ENCODE measurements around the gene AHCTF1. TPM values are rescaled to one million over a fixed set of nuclear protein-coding genes. Genes with fewer than 3 reads are reported as not detected.

Gene AHCTF1
- total RNA-seq, 1 donor from 2014 or later: 62.1 TPM

DNA sequence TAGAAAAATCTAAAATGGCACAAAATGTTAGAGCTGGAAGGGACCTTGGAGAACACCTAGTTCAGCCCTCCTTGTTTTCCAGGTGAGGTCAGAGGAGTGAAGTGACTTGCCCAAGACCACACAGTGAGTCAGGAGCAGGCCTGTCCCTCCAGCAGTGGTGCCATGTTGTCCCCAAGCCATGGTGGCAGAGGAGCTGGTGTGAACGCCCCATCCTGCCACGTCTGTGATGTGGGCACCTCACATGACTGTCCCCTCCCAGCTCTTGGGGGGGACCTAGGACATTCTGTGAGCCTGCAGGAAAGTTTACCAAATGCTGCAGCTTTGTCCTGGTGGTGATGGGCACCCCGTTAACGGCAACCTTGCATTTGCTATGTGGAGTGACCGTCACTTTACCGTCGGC lies 141.4 kb downstream of the AHCTF1 start:
- no peak overlapping the region for H3K4me3 Mint-ChIP-seq
- H3K4me2 ChIP-seq: no peak overlapping the region
- peaks cover 10% of the 10 kb centered on the region for H3K27me3 Mint-ChIP-seq (ENCODE audit: insufficient read depth, low read depth)
- TF ChIP-seq, protein P1, sequence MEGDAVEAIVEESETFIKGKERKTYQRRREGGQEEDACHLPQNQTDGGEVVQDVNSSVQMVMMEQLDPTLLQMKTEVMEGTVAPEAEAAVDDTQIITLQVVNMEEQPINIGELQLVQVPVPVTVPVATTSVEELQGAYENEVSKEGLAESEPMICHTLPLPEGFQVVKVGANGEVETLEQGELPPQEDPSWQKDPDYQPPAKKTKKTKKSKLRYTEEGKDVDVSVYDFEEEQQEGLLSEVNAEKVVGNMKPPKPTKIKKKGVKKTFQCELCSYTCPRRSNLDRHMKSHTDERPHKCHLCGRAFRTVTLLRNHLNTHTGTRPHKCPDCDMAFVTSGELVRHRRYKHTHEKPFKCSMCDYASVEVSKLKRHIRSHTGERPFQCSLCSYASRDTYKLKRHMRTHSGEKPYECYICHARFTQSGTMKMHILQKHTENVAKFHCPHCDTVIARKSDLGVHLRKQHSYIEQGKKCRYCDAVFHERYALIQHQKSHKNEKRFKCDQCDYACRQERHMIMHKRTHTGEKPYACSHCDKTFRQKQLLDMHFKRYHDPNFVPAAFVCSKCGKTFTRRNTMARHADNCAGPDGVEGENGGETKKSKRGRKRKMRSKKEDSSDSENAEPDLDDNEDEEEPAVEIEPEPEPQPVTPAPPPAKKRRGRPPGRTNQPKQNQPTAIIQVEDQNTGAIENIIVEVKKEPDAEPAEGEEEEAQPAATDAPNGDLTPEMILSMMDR (IDR thresholded peaks at IDR 0.05): no peak
- no peak for TF ChIP-seq EZH2 (IDR thresholded peaks at IDR 0.05)
- no peak for DNase-seq (ENCODE audit: low spot score)
- H2AFZ ChIP-seq (replicated peaks): no peak overlapping the region
- H3K36me3 ChIP-seq: no peaks in the 10 kb centered on the region
- H4K20me1 ChIP-seq (ENCODE audit: low read depth): no peaks in the 10 kb centered on the region
- H3K79me2 ChIP-seq (ENCODE audit: low read depth): no peaks in the 10 kb centered on the region
- H3K9me3 Mint-ChIP-seq: no peaks in the 10 kb centered on the region
- no peaks in the 10 kb centered on the region for H3K9me3 ChIP-seq (ENCODE audit: low read depth)
- no peaks in the 10 kb centered on the region for H3F3A ChIP-seq (ENCODE audit: low read depth)
- H3K4me3 ChIP-seq: no peak overlapping the region
- H3K4me1 Mint-ChIP-seq: peaks cover 34% of the 10 kb centered on the region
- H3K9ac ChIP-seq: no peak overlapping the region
- H3K4me1 ChIP-seq: peaks cover 23% of the 10 kb centered on the region
- H3K27me3 ChIP-seq: no peaks in the 10 kb centered on the region
- H3K36me3 Mint-ChIP-seq: peaks cover 2% of the 10 kb centered on the region
- no peak overlapping the region for H3K27ac Mint-ChIP-seq
- H3K27ac ChIP-seq: no peak overlapping the region

DNA sequence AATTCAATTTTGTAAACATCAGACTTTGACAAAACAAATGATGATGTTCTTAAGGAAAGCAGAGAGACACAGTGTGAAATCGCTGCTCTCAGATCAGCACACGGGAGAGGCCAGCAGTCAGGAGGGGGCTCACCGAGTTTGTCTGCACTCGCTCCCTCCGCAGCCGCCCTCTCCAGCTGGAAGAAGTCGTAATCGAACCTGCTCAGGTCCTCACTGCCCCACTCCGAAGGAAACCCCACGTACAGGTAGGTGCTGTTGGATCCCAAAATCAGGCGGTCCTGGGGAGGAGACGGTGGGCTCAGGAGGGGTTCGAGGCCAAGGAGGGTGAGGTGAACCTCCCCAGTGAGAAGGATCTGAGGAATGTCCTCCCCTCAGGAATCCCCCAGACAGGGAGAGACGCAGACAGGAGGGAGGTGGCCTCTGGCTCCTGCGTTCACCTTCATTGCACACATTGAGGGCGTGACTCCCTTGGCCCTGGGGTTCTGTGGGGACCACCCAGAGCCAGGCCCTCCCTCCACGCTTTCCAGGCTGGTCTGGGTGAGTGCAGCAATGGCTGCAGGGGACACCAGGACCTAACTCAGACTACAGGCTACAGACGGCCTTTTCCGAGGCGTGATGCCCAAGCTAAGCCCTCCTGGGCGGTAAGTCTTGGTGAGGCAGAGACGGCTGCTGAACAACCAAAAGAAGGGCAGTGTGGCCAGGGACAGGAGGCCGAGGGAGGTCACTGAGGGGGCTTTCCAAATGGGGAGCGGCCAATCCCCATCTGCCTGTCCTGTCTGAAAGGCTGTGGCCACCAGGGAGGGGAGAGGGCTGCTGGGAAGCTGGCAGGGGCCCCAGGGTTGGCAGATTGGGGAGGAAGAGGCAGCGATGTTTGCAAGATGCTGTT lies 142.1 kb downstream of the AHCTF1 start:
- no peak overlapping the region for H3K4me3 ChIP-seq
- Mint-ChIP-seq H3K4me3 (peak overlapping the region; percentile 23), H3K9me3 (no peaks in the 10 kb centered on the region), H3K27me3 (ENCODE audit: insufficient read depth, low read depth) (peaks cover 10% of the 10 kb centered on the region), H3K4me1 (peaks cover 33% of the 10 kb centered on the region), H3K36me3 (peaks cover 2% of the 10 kb centered on the region), H3K27ac (peak overlapping the region; percentile 97)
- H3K9me3 ChIP-seq (ENCODE audit: low read depth): no peaks in the 10 kb centered on the region
- TF ChIP-seq, protein P1 (IDR thresholded peaks at IDR 0.05): no peak
- TF ChIP-seq EZH2phosphoT487 (IDR thresholded peaks at IDR 0.05): no peak
- no peak for TF ChIP-seq EZH2 (IDR thresholded peaks at IDR 0.05)
- H4K20me1 ChIP-seq (ENCODE audit: low read depth): no peaks in the 10 kb centered on the region
- peaks cover 23% of the 10 kb centered on the region for H3K4me1 ChIP-seq
- H3K36me3 ChIP-seq: no peaks in the 10 kb centered on the region
- no peak for DNase-seq (ENCODE audit: low spot score)
- no peak overlapping the region for H3K4me2 ChIP-seq
- H3K9ac ChIP-seq: no peak overlapping the region
- no peaks in the 10 kb centered on the region for H3F3A ChIP-seq (ENCODE audit: low read depth)
- no peaks in the 10 kb centered on the region for H3K27me3 ChIP-seq
- peak overlapping the region; percentile 66 for H2AFZ ChIP-seq (replicated peaks)
- no peaks in the 10 kb centered on the region for H3K79me2 ChIP-seq (ENCODE audit: low read depth)
- H3K27ac ChIP-seq: no peak overlapping the region

Small RNA genes within 50 kb of the gene (small RNA-seq; reads per million reads assigned to genes)
- gene AC113174.1 (not detected), gene RF00402 (not detected)

Other genes starting within 250 kb of the AHCTF1 start
- gene SCCPDH, start 207.5 kb downstream of the AHCTF1 start, total RNA-seq (ENCODE audit: low replicate concordance): 46.7 and 56.3 TPM in 2 replicates
- gene ZNF695, start 76.1 kb upstream of the AHCTF1 start, total RNA-seq (ENCODE audit: low replicate concordance): 27.6 and 34.6 TPM in 2 replicates
- gene ZNF670, start 146.9 kb upstream of the AHCTF1 start, total RNA-seq (ENCODE audit: low replicate concordance): 22.1 and 38.4 TPM in 2 replicates
- gene ZNF669, start 172.4 kb upstream of the AHCTF1 start, total RNA-seq (ENCODE audit: low replicate concordance): 23.2 and 28.1 TPM in 2 replicates
- gene ZNF124, start 240.1 kb upstream of the AHCTF1 start, total RNA-seq (ENCODE audit: low replicate concordance): 94.3 and 129 TPM in 2 replicates

All from neural progenitor cell (in vitro differentiated cells).